ENCODE results near the gene XCL1. TPM values are rescaled to one million over a fixed set of nuclear protein-coding genes. Genes with fewer than 3 reads are reported as not detected.
"Not testable (repeated sequence)": the region's sequence is repeated elsewhere in the genome, so short reads cannot be mapped to it uniquely, and the experiment has no call there.

XCL1 gene, protein sequence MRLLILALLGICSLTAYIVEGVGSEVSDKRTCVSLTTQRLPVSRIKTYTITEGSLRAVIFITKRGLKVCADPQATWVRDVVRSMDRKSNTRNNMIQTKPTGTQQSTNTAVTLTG
- under 1 TPM in 2 of 3 donors, not detected in 1; 0.19 to 0.21 TPM for polyA plus RNA-seq (ENCODE audit: insufficient read length in 3 of 3)

DNA sequence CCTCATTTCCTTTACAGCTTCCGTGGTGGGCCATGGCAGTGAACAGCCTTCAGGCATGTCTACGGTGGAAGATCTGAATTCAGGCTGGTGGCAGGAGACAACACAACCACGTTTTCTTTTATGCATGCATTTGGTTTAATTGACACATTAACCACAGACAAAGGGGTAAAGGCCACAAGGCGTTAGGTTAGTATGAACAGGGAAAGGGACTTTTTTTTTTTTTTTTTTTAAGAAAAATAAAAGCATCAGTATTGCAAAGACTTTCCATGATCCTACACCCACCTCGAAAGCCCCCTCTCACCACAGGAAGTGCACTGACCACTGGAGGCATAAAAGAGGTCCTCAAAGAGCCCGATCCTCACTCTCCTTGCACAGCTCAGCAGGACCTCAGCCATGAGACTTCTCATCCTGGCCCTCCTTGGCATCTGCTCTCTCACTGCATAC is at the start of gene XCL1:
TSS of gene XCL1 (plus strand) at position 361 of the 444 bp plus-strand sequence. CDS start at position 394, 33 bp downstream.
- DNase-seq (ENCODE audit: low read depth in 3 of 3, low spot score in 2 of 3): not testable (repeated sequence)

DNA sequence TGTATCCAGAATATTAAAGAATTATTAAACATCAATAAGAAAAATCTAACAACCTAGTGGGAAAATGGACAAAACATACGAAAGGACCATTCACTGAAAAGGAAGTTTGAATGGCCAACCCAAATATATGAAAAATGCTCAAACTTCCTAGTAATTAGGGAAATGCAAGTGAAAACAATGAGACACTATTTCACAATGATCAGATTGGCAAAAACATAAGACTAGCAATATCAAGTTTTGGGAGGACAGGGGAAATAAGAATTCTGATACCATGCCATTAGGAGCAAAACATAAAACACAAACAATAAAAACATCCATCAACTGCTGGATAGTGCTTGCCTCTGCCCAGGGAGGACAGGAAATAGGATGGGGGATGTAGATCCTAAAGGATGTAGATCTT is 46.9 kb upstream of the XCL1 start:
- no peak for DNase-seq (ENCODE audit: low read depth in 3 of 3, low spot score in 2 of 3)

GRCh38 chr1:168531615-168532345 is 44.6 kb upstream of the XCL1 start:
- DNase-seq (ENCODE audit: low read depth in 3 of 3, low spot score in 2 of 3): no peak

DNA sequence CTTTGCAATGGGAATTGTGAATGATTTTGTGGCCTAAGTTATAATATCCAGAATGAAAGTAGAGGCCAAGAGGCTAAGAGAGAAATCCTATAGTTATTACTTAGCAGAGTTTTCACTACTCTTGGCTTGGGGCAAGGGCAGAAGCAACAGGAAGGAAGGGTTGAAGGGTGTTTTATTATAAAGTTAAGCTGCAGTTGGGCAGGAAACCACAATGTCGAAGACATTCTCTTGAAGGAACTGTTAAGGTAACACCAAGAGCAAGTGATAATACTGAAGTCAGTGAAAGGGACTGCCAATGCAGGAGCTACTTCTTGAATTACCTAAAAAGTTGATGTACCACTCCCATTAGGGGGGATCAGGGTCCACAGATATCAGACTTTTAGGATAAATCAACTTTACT is 40.9 kb upstream of the XCL1 start:
- no peak for DNase-seq (ENCODE audit: low read depth in 3 of 3, low spot score in 2 of 3)

GRCh38 chr1:168540798-168541197 is 35.6 kb upstream of the XCL1 start:
- DNase-seq (ENCODE audit: low read depth in 3 of 3, low spot score in 2 of 3): not testable (repeated sequence)

GRCh38 chr1:168542978-168543377 is 33.4 kb upstream of the XCL1 start:
- not testable (repeated sequence) for DNase-seq (ENCODE audit: low read depth in 3 of 3, low spot score in 2 of 3)

DNA sequence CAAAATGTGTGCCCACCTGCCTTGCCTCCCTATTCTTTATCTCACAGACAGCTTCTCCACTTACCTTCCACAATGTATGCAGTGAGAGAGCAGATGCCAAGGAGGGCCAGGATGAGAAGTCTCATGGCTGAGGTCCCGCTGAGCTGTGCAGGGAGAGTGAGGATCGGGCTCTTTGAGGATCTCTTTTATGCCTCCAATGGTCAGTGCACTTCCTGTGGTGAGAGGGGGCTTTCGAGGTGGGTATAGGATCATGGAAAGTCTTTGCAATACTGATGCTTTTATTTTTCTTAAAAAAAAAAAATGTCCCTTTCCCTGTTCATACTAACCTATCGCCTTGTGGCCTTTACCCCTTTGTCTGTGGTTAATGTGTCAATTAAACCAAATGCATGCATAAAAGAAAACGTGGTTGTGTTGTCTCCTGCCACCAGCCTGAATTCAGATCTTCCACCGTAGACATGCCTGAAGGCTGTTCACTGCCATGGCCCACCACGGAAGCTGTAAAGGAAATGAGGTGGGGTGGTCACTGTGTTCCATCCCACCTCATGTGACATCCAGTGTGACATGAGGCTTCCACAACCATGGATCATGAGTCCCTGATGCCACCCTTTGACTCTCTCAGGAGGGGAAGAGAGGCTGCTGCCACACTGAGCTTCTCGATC is 32.4 kb upstream of the XCL1 start, which contains the start of gene XCL2:
TSS of gene XCL2 (minus strand) at position 158 of the 659 bp plus-strand sequence. CDS start at position 125, 33 bp downstream.
- DNase-seq (ENCODE audit: low read depth in 3 of 3, low spot score in 2 of 3): not testable (repeated sequence)

- not testable (repeated sequence) for DNase-seq (ENCODE audit: low read depth in 3 of 3, low spot score in 2 of 3)
Observed at GRCh38 chr1:168545678-168546552, 30.5 kb upstream of the XCL1 start.

DNA sequence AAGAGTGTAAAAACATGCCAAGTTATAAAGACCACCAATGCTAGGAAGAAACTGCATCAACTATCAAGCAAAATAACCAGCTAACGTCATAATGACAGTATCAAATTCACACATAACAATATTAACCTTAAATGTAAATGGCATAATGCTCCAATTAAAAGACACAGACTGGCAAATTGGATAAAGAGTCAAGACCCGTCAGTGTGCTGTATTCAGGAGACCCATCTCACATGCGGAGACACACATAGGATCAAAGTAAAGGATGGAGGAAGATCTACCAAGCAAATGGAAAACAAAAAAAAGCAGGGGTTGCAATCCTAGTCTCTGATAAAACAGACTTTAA is 29.9 kb upstream of the XCL1 start:
- DNase-seq (ENCODE audit: low read depth in 3 of 3, low spot score in 2 of 3): not testable (repeated sequence)

- no peak for DNase-seq (ENCODE audit: low read depth in 3 of 3, low spot score in 2 of 3)
Observed at GRCh38 chr1:168550971-168551370, 25.4 kb upstream of the XCL1 start.

DNA sequence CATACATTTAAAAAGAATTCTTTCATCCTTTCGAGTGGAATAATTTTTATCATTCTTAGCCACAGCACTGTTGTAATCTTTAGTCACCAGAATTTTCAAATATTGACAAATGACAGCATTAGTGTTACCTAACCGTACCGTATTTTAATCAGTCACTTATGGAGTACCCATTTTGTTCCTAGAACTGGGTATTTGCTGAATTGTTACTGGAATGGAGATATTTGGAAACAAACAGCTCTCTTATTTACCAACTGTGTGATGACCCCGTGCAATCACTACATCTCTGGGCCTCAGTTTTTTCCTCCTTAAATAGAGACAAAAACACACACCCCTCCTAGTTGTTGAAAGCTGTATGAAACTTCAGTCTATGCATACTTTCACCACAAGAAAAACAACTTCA is 24.7 kb upstream of the XCL1 start:
- no peak for DNase-seq (ENCODE audit: low read depth in 3 of 3, low spot score in 2 of 3)

- DNase-seq (ENCODE audit: low read depth in 3 of 3, low spot score in 2 of 3): no peak
Observed at GRCh38 chr1:168552961-168553360, 23.4 kb upstream of the XCL1 start.

- DNase-seq (ENCODE audit: low read depth in 3 of 3, low spot score in 2 of 3): no peak
Observed at GRCh38 chr1:168553680-168554553, 22.5 kb upstream of the XCL1 start.

DNA sequence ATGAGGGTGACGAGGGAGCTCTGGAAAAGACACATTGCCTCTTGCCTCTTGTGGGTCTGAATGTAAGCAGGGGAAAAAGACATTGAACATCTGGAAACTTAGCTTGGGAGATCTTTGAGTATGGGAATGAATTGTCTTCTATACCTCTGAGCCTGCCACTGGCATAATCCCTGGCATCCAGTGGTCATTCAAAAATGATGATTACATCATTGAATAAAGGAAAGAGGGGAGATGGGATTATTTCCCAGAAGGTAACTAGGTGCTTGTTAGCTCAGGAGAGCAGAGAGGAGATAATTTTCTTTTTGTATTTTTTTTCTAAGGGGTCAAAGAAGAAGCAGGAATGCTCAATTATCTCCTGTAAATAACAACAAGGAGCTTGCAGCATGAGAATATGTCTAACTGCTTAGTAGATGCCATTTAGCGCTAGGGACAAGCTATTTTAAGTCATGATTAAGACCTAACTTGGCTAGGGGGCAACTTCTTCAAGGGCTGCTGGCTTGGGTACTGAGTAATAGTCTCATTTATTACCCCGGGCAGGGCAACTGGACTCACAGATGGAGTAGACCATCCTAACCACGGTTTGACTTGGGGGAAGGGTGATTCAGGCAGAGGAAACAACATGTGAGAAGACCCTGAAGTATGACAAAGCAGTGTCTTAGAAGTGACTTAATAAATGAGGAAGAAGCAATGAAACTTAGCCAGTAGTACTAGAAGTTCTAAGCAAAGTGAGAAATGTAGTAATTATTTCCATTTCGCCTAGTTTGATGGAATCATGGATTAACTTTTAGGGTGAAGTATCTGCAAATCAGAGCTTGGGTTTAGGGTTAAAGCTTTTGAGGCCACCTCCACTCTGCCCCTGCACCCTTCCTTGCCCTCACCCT is 21.6 kb upstream of the XCL1 start:
- no peak for DNase-seq (ENCODE audit: low read depth in 3 of 3, low spot score in 2 of 3)

DNA sequence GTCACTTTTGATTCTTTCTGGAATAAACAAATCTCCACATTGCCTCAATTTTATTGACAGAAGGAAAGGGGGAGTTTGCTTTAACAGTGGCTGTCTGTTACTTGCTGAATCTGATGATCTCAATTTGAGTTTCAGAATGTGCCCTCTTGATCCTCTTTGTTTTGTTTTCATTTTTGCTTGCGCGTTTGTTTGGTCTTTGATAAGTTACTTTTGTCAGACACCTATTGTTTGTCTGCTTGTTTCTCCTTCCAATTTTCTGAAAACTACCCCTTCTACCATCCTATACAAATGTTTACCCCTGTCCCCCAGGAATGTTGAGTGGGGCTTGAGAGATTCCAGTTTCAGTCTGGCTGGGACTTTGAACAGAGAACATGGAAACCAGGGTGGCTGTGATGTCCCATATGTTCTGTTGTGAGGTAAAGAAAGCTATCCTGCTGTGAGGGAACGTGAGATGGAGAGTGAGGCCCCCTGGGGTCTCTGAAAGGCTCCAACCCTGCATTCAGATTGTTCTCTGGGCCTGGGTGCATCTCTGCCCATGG is 20.8 kb upstream of the XCL1 start:
- no peak for DNase-seq (ENCODE audit: low read depth in 3 of 3, low spot score in 2 of 3)

- no peak for DNase-seq (ENCODE audit: low read depth in 3 of 3, low spot score in 2 of 3)
Observed at GRCh38 chr1:168556647-168557046, 19.8 kb upstream of the XCL1 start.

GRCh38 chr1:168560370-168560769 is 16.0 kb upstream of the XCL1 start:
- DNase-seq (ENCODE audit: low read depth in 3 of 3, low spot score in 2 of 3): no peak

DNA sequence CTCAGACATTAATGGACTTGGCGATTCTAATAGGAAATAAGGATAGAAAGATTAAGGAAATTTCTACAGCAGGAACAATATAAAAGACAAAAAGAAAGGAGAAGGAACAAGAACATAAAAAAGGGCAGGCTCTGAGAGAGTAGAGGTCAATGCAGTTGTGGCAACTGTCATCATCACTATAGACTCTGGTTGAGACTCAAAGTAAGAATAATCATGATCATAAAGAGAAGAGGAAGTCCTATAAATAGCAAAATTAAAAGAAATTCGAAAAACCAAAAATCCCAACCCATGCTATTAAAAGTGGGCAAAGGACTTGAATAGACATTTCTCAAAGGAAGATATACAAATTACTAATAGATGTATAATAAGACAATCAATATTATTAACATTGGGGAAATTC is 14.4 kb upstream of the XCL1 start:
- DNase-seq (ENCODE audit: low read depth in 3 of 3, low spot score in 2 of 3): no peak

DNA sequence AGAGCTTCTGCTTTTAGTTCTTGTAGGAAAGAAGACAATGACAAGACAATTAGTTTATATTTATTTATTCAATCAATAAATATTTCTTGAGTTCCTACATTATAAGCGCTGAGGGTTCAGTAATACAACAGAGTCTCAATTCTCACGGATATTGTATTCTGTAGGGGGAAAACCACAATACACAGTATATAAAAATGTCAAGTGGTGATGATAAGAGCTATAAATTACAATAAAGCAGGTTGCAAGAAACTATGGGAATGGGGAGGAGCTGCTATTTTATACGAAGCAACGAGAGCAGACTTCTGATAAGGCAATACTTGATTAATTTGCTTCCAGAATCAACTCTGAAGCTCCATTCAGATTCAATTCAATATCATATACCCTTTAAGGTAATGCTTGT is 10.6 kb upstream of the XCL1 start:
- no peak for DNase-seq (ENCODE audit: low read depth in 3 of 3, low spot score in 2 of 3)
